Measurements from ENCODE around the gene PCDHGB1. TPM values are rescaled to one million over a fixed set of nuclear protein-coding genes. Genes with fewer than 3 reads are reported as not detected.
"Not testable (repeated sequence)": the region's sequence is repeated elsewhere in the genome, so short reads cannot be mapped to it uniquely, and the experiment has no call there.

The PCDHGB1 gene
- total RNA-seq, 1 experiment from 2014 or later, result 14.0 TPM

GRCh38 chr5:141397756-141398551 is 48.1 kb downstream of the PCDHGB1 start, which contains the start of gene PCDHGB5:
Gene PCDHGB5, plus strand, starts transcription at chr5:141397947. Its CDS starts 181 bp downstream, at chr5:141398128.
- not testable (repeated sequence) for H3K27me3 ChIP-seq (ENCODE audit: low read length); H2AFZ ChIP-seq (ENCODE audit: low read length); H3K27ac ChIP-seq (ENCODE audit: low read length); H3K4me1 ChIP-seq (ENCODE audit: low read length); H3K9me2 ChIP-seq (replicated peaks; ENCODE audit: insufficient read depth, low read length); H4K20me1 ChIP-seq (ENCODE audit: insufficient read depth, low read depth, low read length)
- Histone ChIP-seq H3K4me2 (ENCODE audit: low read depth, low read length, poor library complexity, severe bottlenecking) (peak within 1 kb of the TSS; percentile 17), H3K36me3 (ENCODE audit: insufficient read depth, low read length) (peaks cover 29% of the 10 kb centered on the region), H3K9ac (ENCODE audit: low read length) (peak within 1 kb of the TSS; percentile 49), H3K79me2 (ENCODE audit: low read length) (peaks cover 22% of the 10 kb centered on the region), H3K4me3 (ENCODE audit: low read length) (peak within 1 kb of the TSS; percentile 51; the same call in 1 of the 2 replicates), H3K9me3 (ENCODE audit: low read length) (peaks cover 21% of the 10 kb centered on the region)
- DNase-seq, result peak; percentile 78

- H3K9ac ChIP-seq (ENCODE audit: low read length), result no peak overlapping the region
- H3K4me1 ChIP-seq (ENCODE audit: low read length), result no peaks in the 10 kb centered on the region
- no peak overlapping the region for H2AFZ ChIP-seq (ENCODE audit: low read length)
- peaks cover 17% of the 10 kb centered on the region for H3K9me3 ChIP-seq (ENCODE audit: low read length)
- peak overlapping the region; percentile 15; the same call in 1 of the 2 replicates for H3K4me3 ChIP-seq (ENCODE audit: low read length)
- H3K79me2 ChIP-seq (ENCODE audit: low read length), result peaks cover 22% of the 10 kb centered on the region
- H4K20me1 ChIP-seq (ENCODE audit: insufficient read depth, low read depth, low read length), result no peaks in the 10 kb centered on the region
- no peak overlapping the region for H3K4me2 ChIP-seq (ENCODE audit: low read depth, low read length, poor library complexity, severe bottlenecking)
- peaks cover 29% of the 10 kb centered on the region for H3K36me3 ChIP-seq (ENCODE audit: insufficient read depth, low read length)
- H3K9me2 ChIP-seq (replicated peaks; ENCODE audit: insufficient read depth, low read length), result no peaks in the 10 kb centered on the region
- no peak overlapping the region for H3K27ac ChIP-seq (ENCODE audit: low read length)
- no peaks in the 10 kb centered on the region for H3K27me3 ChIP-seq (ENCODE audit: low read length)
- no peak for DNase-seq
Observed at GRCh38 chr5:141398608-141399007, 48.7 kb downstream of the PCDHGB1 start.

GRCh38 chr5:141399555-141400258 is 49.8 kb downstream of the PCDHGB1 start:
- Histone ChIP-seq H3K9me3 (ENCODE audit: low read length) (peaks cover 16% of the 10 kb centered on the region), H3K4me1 (ENCODE audit: low read length) (no peaks in the 10 kb centered on the region), H3K36me3 (ENCODE audit: insufficient read depth, low read length) (peaks cover 29% of the 10 kb centered on the region), H2AFZ (ENCODE audit: low read length) (no peak overlapping the region), H4K20me1 (ENCODE audit: insufficient read depth, low read depth, low read length) (no peaks in the 10 kb centered on the region), H3K79me2 (ENCODE audit: low read length) (peaks cover 29% of the 10 kb centered on the region), H3K9ac (ENCODE audit: low read length) (no peak overlapping the region), H3K4me3 (ENCODE audit: low read length) (no peak overlapping the region), H3K9me2 (replicated peaks; ENCODE audit: insufficient read depth, low read length) (no peaks in the 10 kb centered on the region), H3K27me3 (ENCODE audit: low read length) (no peaks in the 10 kb centered on the region), H3K27ac (ENCODE audit: low read length) (no peak overlapping the region), H3K4me2 (ENCODE audit: low read depth, low read length, poor library complexity, severe bottlenecking) (no peak overlapping the region)
- DNase-seq, result no peak

Other genes with a start within 250 kb of the PCDHGB1 start
- gene PCDHB3, start 249.6 kb upstream of the PCDHGB1 start, total RNA-seq (2014; rRNA removed; shearing (Covaris generic); ENCODE audit: low replicate concordance), result not detected in 2 replicates
- not detected in 2 replicates for gene PCDHB4, start 228.3 kb upstream of the PCDHGB1 start, total RNA-seq (2014; rRNA removed; shearing (Covaris generic); ENCODE audit: low replicate concordance)
- not detected in 2 replicates for gene PCDHB5, start 214.9 kb upstream of the PCDHGB1 start, total RNA-seq (2014; rRNA removed; shearing (Covaris generic); ENCODE audit: low replicate concordance)
- not detected in 2 replicates for gene PCDHB6, start 200.0 kb upstream of the PCDHGB1 start, total RNA-seq (2014; rRNA removed; shearing (Covaris generic); ENCODE audit: low replicate concordance)
- gene PCDHB7, start 177.5 kb upstream of the PCDHGB1 start, total RNA-seq (2014; rRNA removed; shearing (Covaris generic); ENCODE audit: low replicate concordance), result not detected in 2 replicates
- gene PCDHB8, start 172.3 kb upstream of the PCDHGB1 start, total RNA-seq (2014; rRNA removed; shearing (Covaris generic); ENCODE audit: low replicate concordance), result not detected in 2 replicates
- gene PCDHB16, start 167.7 kb upstream of the PCDHGB1 start, total RNA-seq (2014; rRNA removed; shearing (Covaris generic); ENCODE audit: low replicate concordance), result 0.04 and 0.54 TPM in 2 replicates
- 0.11 and 0.29 TPM in 2 replicates for gene PCDHB9, start 162.9 kb upstream of the PCDHGB1 start, total RNA-seq (2014; rRNA removed; shearing (Covaris generic); ENCODE audit: low replicate concordance)
- 0.11 TPM in 1 of 2 replicates, not detected in the other for gene PCDHB10, start 157.7 kb upstream of the PCDHGB1 start, total RNA-seq (2014; rRNA removed; shearing (Covaris generic); ENCODE audit: low replicate concordance)
- not detected in 2 replicates for gene PCDHB11, start 150.5 kb upstream of the PCDHGB1 start, total RNA-seq (2014; rRNA removed; shearing (Covaris generic); ENCODE audit: low replicate concordance)
- gene PCDHB12, start 141.4 kb upstream of the PCDHGB1 start, total RNA-seq (2014; rRNA removed; shearing (Covaris generic); ENCODE audit: low replicate concordance), result not detected in 2 replicates
- gene PCDHB13, start 136.2 kb upstream of the PCDHGB1 start, total RNA-seq (2014; rRNA removed; shearing (Covaris generic); ENCODE audit: low replicate concordance), result 0.19 and 0.69 TPM in 2 replicates
- gene PCDHB14, start 126.8 kb upstream of the PCDHGB1 start, total RNA-seq (2014; rRNA removed; shearing (Covaris generic); ENCODE audit: low replicate concordance), result 0.48 and 0.90 TPM in 2 replicates
- 0.25 TPM in 1 of 2 replicates, not detected in the other for gene PCDHB15, start 104.7 kb upstream of the PCDHGB1 start, total RNA-seq (2014; rRNA removed; shearing (Covaris generic); ENCODE audit: low replicate concordance)
- 0.65 and 0.82 TPM in 2 replicates for gene SLC25A2, start 46.0 kb upstream of the PCDHGB1 start, total RNA-seq (2014; rRNA removed; shearing (Covaris generic); ENCODE audit: low replicate concordance)
- gene TAF7, start 29.3 kb upstream of the PCDHGB1 start, total RNA-seq (2014; rRNA removed; shearing (Covaris generic); ENCODE audit: low replicate concordance), result 70.0 and 85.9 TPM in 2 replicates
- 0.48 and 1.2 TPM in 2 replicates for gene PCDHGA1, start 19.6 kb upstream of the PCDHGB1 start, total RNA-seq (2014; rRNA removed; shearing (Covaris generic); ENCODE audit: low replicate concordance)
- 0.04 TPM in 1 of 2 replicates, not detected in the other for gene PCDHGA2, start 11.3 kb upstream of the PCDHGB1 start, total RNA-seq (2014; rRNA removed; shearing (Covaris generic); ENCODE audit: low replicate concordance)
- gene PCDHGA3, start 6.3 kb upstream of the PCDHGB1 start, total RNA-seq (2014; rRNA removed; shearing (Covaris generic); ENCODE audit: low replicate concordance), result not detected in 2 replicates
- gene PCDHGA4, start 4.9 kb downstream of the PCDHGB1 start, total RNA-seq (2014; rRNA removed; shearing (Covaris generic); ENCODE audit: low replicate concordance), result 11.1 and 13.5 TPM in 2 replicates
- gene PCDHGB2, start 9.9 kb downstream of the PCDHGB1 start, total RNA-seq (2014; rRNA removed; shearing (Covaris generic); ENCODE audit: low replicate concordance), result 9.8 and 11.5 TPM in 2 replicates
- 8.8 and 9.7 TPM in 2 replicates for gene PCDHGA5, start 14.1 kb downstream of the PCDHGB1 start, total RNA-seq (2014; rRNA removed; shearing (Covaris generic); ENCODE audit: low replicate concordance)
- 19.5 and 22.7 TPM in 2 replicates for gene PCDHGB3, start 20.1 kb downstream of the PCDHGB1 start, total RNA-seq (2014; rRNA removed; shearing (Covaris generic); ENCODE audit: low replicate concordance)
- 10.9 and 14.5 TPM in 2 replicates for gene PCDHGA6, start 23.8 kb downstream of the PCDHGB1 start, total RNA-seq (2014; rRNA removed; shearing (Covaris generic); ENCODE audit: low replicate concordance)
- gene PCDHGA7, start 32.6 kb downstream of the PCDHGB1 start, total RNA-seq (2014; rRNA removed; shearing (Covaris generic); ENCODE audit: low replicate concordance), result 8.4 and 11.5 TPM in 2 replicates
- 6.3 and 10.0 TPM in 2 replicates for gene PCDHGB4, start 37.6 kb downstream of the PCDHGB1 start, total RNA-seq (2014; rRNA removed; shearing (Covaris generic); ENCODE audit: low replicate concordance)
- 8.8 and 9.6 TPM in 2 replicates for gene PCDHGA8, start 42.5 kb downstream of the PCDHGB1 start, total RNA-seq (2014; rRNA removed; shearing (Covaris generic); ENCODE audit: low replicate concordance)
- gene PCDHGB5, start 47.8 kb downstream of the PCDHGB1 start, total RNA-seq (2014; rRNA removed; shearing (Covaris generic); ENCODE audit: low replicate concordance), result 17.0 and 26.4 TPM in 2 replicates
- gene PCDHGA9, start 52.7 kb downstream of the PCDHGB1 start, total RNA-seq (2014; rRNA removed; shearing (Covaris generic); ENCODE audit: low replicate concordance), result 13.0 and 15.7 TPM in 2 replicates
- 5.5 and 8.8 TPM in 2 replicates for gene PCDHGB6, start 57.9 kb downstream of the PCDHGB1 start, total RNA-seq (2014; rRNA removed; shearing (Covaris generic); ENCODE audit: low replicate concordance)
- gene PCDHGA10, start 62.9 kb downstream of the PCDHGB1 start, total RNA-seq (2014; rRNA removed; shearing (Covaris generic); ENCODE audit: low replicate concordance), result 8.5 and 11.2 TPM in 2 replicates
- 6.3 and 10.4 TPM in 2 replicates for gene PCDHGB7, start 67.6 kb downstream of the PCDHGB1 start, total RNA-seq (2014; rRNA removed; shearing (Covaris generic); ENCODE audit: low replicate concordance)
- gene PCDHGA11, start 71.0 kb downstream of the PCDHGB1 start, total RNA-seq (2014; rRNA removed; shearing (Covaris generic); ENCODE audit: low replicate concordance), result 9.3 and 10.4 TPM in 2 replicates
- 6.6 and 7.8 TPM in 2 replicates for gene PCDHGA12, start 80.4 kb downstream of the PCDHGB1 start, total RNA-seq (2014; rRNA removed; shearing (Covaris generic); ENCODE audit: low replicate concordance)
- gene PCDHGC3, start 125.9 kb downstream of the PCDHGB1 start, total RNA-seq (2014; rRNA removed; shearing (Covaris generic); ENCODE audit: low replicate concordance), result 61.3 and 75.2 TPM in 2 replicates
- 7.0 and 11.8 TPM in 2 replicates for gene PCDHGC4, start 134.9 kb downstream of the PCDHGB1 start, total RNA-seq (2014; rRNA removed; shearing (Covaris generic); ENCODE audit: low replicate concordance)
- 5.1 and 5.8 TPM in 2 replicates for gene PCDHGC5, start 139.0 kb downstream of the PCDHGB1 start, total RNA-seq (2014; rRNA removed; shearing (Covaris generic); ENCODE audit: low replicate concordance)

All from Karpas-422 (cell line).